Retinal pigment epithelial cell (primary cell): ENCODE results near the gene ARID5B.

Source experiments
- DNase-seq: peaks from one replicate; pipeline ENCODE4 v3.0.0-alpha.2; 2010; ENCODE audit warnings: low read depth
- H3K4me3 ChIP-seq: 2 replicates; pipeline ENCODE4 v1.5.1; 2011; ENCODE audit warnings: mild to moderate bottlenecking, low read length, control low read depth, moderate library complexity
- TF ChIP-seq, protein P1 (sequence below): conservative IDR thresholded peaks from 2 replicates; pipeline ENCODE4 v1.5.1; 2011; ENCODE audit warnings: low read depth, low read length, control low read depth, inconsistent platforms

Gene ARID5B

DNA sequence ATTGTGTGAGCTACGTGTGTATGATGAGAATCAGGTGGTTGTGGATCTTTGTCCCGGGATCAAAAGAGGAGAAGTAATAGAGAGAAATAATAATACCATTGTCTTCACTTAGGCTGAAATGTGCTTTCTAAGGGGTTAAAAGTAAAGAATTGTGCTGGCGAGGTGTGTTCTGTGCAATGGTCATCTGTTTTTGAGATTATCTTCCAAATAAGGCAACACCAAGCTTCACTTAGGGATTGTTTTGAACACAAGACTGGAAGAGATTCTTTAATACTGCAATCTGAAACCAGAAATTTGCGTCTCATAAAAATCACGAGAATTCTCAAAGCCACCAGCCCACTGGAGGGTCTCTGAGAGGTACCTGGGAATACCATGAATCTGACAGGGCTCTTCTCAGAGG lies 84.2 kb downstream of the ARID5B start:
- no peak for DNase-seq
- no peak overlapping the region for H3K4me3 ChIP-seq
- TF ChIP-seq, protein P1, sequence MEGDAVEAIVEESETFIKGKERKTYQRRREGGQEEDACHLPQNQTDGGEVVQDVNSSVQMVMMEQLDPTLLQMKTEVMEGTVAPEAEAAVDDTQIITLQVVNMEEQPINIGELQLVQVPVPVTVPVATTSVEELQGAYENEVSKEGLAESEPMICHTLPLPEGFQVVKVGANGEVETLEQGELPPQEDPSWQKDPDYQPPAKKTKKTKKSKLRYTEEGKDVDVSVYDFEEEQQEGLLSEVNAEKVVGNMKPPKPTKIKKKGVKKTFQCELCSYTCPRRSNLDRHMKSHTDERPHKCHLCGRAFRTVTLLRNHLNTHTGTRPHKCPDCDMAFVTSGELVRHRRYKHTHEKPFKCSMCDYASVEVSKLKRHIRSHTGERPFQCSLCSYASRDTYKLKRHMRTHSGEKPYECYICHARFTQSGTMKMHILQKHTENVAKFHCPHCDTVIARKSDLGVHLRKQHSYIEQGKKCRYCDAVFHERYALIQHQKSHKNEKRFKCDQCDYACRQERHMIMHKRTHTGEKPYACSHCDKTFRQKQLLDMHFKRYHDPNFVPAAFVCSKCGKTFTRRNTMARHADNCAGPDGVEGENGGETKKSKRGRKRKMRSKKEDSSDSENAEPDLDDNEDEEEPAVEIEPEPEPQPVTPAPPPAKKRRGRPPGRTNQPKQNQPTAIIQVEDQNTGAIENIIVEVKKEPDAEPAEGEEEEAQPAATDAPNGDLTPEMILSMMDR, result no peak

DNA sequence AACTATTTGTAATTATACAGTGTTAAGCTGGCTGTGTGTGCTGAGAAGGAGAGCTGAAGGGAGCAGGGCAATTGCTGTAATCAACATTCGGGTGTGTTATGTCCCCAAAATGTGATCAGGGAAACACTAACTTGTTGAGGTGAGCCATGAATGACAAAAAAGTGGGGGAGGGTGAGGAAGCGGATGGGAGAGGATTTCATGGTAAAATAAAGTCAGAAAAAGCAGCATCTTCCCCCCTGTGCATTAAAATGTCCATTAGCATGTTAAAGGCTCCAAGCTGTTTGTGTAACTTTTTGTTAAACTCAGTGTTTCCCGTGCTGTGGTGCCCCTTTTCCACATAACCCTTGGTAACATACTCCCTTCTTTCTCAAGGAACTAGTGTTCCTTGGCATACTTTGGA lies 84.9 kb downstream of the ARID5B start:
- TF ChIP-seq, protein P1, result no peak
- no peak overlapping the region for H3K4me3 ChIP-seq
- DNase-seq, result no peak

DNA sequence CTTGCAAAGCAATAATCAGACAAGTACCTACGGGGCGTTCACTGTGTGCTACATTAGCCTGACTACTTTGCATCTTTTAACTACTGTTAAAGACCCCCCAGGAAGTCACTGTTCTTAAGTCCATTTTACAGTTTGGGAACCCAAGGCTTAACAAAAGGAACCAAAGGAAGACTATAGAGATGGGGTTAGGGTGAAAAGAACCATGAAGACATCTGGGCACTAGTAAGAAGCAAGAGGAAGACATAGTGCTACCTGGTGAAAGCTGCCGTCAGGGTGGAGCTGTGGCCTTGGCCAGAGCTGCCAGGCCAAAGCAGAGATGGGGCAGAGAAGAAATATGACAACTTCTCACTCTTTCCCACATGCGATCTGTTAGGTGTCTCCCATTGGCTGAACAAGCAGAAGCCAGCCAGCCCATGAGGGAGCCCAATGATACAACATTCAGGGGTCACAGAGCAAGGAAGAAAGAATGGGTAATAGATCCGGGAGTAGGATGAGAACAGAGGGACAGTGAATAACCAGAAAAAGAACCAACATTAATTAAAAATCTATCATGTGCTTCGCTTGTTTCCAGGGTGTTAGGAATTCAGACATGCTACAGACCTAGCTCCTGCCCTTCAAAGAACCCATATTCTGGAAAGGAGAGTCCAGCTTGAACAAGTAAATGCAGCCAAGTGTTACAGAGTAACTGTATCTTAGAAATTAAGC lies 85.4 kb downstream of the ARID5B start:
- H3K4me3 ChIP-seq, result no peak overlapping the region
- DNase-seq, result no peak
- TF ChIP-seq, protein P1, result no peak

DNA sequence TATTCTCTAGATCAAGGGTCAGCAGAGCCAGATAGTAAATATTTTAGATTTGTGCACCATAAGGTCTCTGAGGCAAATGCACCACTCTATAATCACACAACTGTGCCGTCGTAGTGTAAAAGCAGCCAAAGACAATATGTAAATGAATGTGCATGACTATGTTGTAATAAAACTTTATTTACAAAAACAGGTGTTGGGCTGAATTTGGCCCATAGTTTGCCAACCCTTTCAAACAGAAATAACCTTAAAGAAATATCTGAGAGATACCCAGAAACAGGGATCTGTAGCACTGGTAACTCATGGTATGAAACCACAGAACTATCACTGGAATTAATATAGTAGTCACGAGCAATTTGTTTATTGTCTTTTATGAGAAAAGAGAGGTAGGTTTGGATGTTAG lies 86.0 kb downstream of the ARID5B start:
- TF ChIP-seq, protein P1, result no peak
- H3K4me3 ChIP-seq, result no peak overlapping the region
- DNase-seq, result no peak

DNA sequence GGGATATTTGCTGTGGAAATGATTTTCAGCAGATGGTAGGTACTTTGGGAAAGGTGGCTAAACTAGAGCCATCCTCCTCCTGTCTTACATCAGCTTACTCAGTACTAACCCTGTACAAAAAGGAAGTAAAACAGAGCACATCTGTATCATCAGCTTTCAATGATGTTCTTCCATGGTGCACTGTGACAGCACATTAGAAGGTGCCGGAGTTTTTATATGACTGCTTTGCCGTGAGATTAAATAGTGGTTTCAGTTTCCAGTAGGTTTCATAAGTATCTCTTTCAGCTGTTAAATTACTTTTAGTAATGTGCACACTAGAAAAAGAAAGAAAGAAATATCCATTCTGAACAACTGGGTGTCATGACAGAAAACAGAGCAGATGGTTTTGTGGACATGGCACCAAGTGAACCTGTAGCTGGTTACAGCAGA lies 86.5 kb downstream of the ARID5B start:
- DNase-seq, result no peak
- TF ChIP-seq, protein P1, result no peak
- H3K4me3 ChIP-seq, result no peak overlapping the region

DNA sequence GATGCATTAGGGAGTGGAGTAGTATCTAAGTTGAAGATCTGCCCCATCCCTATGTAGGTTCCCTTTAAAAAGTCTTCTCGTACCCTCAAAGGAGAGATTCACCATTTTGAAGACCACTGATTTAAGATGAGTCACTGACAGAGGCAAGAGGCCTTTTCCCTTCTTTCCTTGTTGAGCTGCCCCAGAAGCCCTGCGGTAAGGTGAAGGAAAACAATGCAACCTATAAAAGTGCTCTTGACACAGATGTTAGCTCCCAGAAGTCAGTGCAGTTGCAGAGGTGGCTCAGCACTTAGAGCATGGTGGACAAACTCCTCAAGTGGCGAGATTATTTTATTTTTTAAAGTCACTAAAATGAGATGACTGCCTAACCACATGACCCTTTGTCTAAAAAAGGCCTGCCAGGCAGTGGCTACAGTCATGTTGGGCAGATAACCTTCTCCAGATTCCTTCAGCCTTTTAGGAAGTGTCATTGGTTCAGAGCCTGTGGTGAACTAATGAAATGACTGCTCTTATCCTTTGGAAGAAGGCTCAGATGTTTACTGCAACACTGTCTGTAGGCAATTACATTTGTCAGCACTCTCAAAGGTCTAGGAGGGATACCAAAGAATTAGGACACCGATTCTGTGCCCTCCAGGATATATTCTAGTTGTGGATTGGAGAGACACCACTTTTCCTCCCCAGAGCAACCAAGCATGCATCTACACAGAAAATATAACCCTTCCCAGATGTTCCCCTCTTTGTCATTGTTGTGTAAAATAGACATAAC lies 88.7 kb downstream of the ARID5B start:
- TF ChIP-seq, protein P1, result no peak
- no peak overlapping the region for H3K4me3 ChIP-seq
- no peak for DNase-seq

DNA sequence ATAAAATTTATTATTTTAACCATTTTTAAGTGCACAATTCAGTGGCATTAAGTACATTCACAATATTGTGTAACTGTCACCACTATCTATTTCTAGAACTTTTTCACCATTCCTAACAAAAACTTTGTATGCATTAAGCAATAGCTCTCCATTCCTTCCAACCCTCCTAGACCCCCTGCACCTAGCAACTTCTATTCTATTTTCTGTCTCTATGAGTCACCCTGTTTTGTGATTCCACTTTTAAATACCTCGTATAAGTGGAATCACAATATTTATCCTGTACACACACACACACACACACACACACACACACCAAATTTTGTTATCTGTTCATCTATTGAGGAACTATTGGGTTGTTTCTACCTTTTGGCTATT lies 89.2 kb downstream of the ARID5B start:
- no peak overlapping the region for H3K4me3 ChIP-seq
- TF ChIP-seq, protein P1, result no peak
- no peak for DNase-seq
